Activated CD8-positive, alpha-beta memory T cell treated with anti-CD3 and anti-CD28 coated beads, Interleukin-2, amount 50 U/mL, for 1 hour (primary cell): ENCODE measurements around the gene MAML3.

ENCODE experiments used
- DNase-seq: peaks from one replicate; pipeline ENCODE4 v3.0.0-alpha.2; 2020; ENCODE audit errors: extremely low read depth

The MAML3 gene

GRCh38 chr4:139900964-139901376 is 253.0 kb downstream of the MAML3 start:
- DNase-seq = no peak

GRCh38 chr4:139899346-139899745 is 254.6 kb downstream of the MAML3 start:
- DNase-seq = no peak

- DNase-seq = no peak
Observed at GRCh38 chr4:139898293-139898692, 255.7 kb downstream of the MAML3 start.

- no peak for DNase-seq
Observed at GRCh38 chr4:139896091-139896604, 257.8 kb downstream of the MAML3 start.

GRCh38 chr4:139893801-139894200 is 260.2 kb downstream of the MAML3 start:
- no peak for DNase-seq

GRCh38 chr4:139892973-139893736 is 260.8 kb downstream of the MAML3 start:
- DNase-seq = no peak

- DNase-seq = no peak
Observed at GRCh38 chr4:139890816-139891215, 263.2 kb downstream of the MAML3 start.

GRCh38 chr4:139889901-139890300 is 264.1 kb downstream of the MAML3 start:
- DNase-seq = no peak

- no peak for DNase-seq
Observed at GRCh38 chr4:139889264-139889663, 264.7 kb downstream of the MAML3 start.

- DNase-seq = no peak
Observed at GRCh38 chr4:139887962-139888735, 265.8 kb downstream of the MAML3 start.

- no peak for DNase-seq
Observed at GRCh38 chr4:139887376-139887802, 266.6 kb downstream of the MAML3 start.

- no peak for DNase-seq
Observed at GRCh38 chr4:139886798-139887197, 267.2 kb downstream of the MAML3 start.

GRCh38 chr4:139884438-139884837 is 269.5 kb downstream of the MAML3 start:
- no peak for DNase-seq

- no peak for DNase-seq
Observed at GRCh38 chr4:139880841-139881240, 273.1 kb downstream of the MAML3 start.

- no peak for DNase-seq
Observed at GRCh38 chr4:139878050-139878449, 275.9 kb downstream of the MAML3 start.

- no peak for DNase-seq
Observed at GRCh38 chr4:139876337-139876941, 277.5 kb downstream of the MAML3 start.

- no peak for DNase-seq
Observed at GRCh38 chr4:139875411-139875825, 278.6 kb downstream of the MAML3 start.

- DNase-seq = no peak
Observed at GRCh38 chr4:139873111-139873860, 280.7 kb downstream of the MAML3 start.

GRCh38 chr4:139872274-139872673 is 281.7 kb downstream of the MAML3 start:
- no peak for DNase-seq

GRCh38 chr4:139869810-139870209 is 284.2 kb downstream of the MAML3 start:
- no peak for DNase-seq

- no peak for DNase-seq
Observed at GRCh38 chr4:139866276-139866962, 287.6 kb downstream of the MAML3 start.
